GM10847 (cell line): Measurements from ENCODE around the gene PPIP5K2.

ENCODE experiments used
- POLR2A ChIP-seq: IDR thresholded peaks from 2 replicates; pipeline ENCODE4 v1.6.1; 2011; ENCODE audit not compliant: insufficient read length; ENCODE audit errors: extremely low read depth

PPIP5K2 gene

DNA sequence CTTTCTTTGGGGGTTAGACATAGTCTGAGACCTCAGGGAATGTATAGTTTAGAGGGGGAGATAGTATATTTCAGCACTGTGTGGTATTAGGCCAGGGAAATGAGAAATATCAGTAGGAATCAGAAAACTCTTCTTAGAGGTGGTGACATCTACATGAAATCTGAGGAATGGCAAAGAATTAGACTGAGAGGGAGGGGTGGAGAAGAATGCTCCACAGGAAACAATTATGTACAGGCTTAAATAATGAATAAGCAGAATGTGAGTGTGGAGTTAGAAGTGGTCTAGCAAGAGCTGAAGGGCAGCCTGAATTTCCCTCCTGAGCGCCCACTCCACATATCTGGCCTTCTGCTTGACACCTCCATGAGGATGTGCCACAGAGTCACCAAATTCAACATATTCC lies 134.8 kb downstream of the PPIP5K2 start:
- no peak for TF ChIP-seq POLR2A

DNA sequence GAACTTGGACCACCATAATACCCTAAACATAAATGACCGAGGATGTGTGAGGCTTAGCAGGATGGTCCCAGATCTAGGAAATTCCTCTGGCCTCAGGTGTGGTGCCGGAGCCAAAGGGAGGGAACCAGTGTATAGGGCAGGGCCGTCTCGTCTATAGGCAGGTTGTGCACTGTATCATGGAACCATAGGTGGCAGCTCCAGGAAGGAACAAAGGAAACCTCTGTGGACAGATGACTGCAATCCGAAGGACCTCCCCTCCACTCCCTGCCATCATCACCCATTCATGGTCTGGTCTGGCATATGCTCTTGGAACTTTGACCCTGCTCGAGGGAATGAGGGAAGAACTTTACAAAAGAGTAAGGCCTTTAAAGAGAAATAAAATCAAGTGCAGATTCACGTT lies 135.6 kb downstream of the PPIP5K2 start:
- no peak for TF ChIP-seq POLR2A

- TF ChIP-seq POLR2A = no peak
Measured at GRCh38 chr5:103256178-103256577, 136.1 kb downstream of the PPIP5K2 start.

DNA sequence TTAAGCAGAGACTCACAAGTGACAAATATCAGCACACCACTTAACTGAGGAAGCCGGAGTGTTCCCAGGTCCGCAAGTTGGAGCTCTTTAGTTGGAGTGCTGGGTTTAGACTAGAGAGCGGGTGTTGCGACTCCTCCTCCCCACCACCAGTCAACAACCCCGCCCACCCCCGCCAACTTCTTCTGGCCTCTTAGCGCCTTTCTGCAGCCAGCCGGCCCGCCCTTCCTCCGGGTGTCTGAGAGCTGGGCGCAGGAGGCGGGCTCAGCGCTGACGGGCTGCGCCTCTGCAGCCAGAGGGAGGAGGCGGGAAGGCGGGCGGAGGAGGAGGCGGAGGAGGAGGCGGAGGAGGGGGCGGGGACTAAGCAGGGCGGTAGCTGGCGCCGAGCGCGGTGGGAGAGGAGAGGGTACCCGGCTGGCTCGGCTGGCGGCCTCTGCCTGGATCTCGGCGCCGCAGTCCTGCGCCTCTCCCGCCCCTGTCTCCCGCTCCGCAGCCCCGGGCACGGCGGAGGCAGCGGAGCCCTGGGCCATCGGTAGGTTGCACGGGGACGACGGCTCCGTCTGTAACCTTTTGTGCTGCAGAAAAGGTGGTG lies 138.4 kb downstream of the PPIP5K2 start, which contains the start of gene MACIR:
TSS of gene MACIR (plus strand) at position 396 of the 589 bp plus-strand sequence. CDS start 17,157 bp downstream, outside the sequence.
- TF ChIP-seq POLR2A = peak; percentile 44

DNA sequence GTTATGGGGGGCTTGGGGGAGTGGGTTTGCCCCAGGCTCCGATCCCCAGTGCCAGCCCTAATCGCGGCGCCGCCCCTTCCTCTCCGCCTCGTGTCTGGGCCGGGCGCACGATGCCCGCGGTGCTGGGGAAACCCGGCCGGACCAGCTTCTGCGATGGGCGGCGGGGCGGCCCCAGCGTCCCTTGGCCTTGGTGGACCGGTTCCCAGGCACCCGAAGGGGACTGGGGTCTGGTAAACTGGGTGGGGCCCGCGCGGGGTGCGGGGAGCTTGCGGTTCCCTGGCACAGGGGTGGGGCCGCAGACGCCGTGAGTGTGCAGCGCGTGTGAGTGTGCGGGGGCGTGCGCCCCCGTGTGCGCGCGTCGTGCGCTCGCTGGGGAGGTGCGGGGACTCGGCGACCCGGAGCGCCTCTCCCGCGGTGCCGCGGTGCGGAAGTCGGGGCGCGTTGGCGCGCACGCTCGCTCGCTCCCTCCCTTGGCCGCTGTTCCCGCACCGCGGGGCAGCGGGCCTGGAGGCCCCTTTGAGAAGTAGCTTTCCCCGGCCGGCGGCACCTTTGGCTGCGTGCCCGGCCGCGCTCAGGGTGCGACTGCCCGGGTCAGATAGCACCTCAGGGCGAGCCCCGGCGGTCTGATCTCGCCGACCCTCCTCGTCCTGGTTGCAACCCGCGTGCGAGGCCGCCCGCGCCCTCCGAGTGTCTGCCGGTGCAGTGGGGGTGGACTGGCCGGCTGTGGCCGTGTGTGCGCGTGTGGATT lies 139.0 kb downstream of the PPIP5K2 start:
- TF ChIP-seq POLR2A = peak; percentile 34

- TF ChIP-seq POLR2A = no peak
Measured at GRCh38 chr5:103259705-103260355, 139.7 kb downstream of the PPIP5K2 start.

GRCh38 chr5:103260951-103261350 lies 140.8 kb downstream of the PPIP5K2 start:
- TF ChIP-seq POLR2A = no peak
